ENCODE data around the gene KLK11.

DNA sequence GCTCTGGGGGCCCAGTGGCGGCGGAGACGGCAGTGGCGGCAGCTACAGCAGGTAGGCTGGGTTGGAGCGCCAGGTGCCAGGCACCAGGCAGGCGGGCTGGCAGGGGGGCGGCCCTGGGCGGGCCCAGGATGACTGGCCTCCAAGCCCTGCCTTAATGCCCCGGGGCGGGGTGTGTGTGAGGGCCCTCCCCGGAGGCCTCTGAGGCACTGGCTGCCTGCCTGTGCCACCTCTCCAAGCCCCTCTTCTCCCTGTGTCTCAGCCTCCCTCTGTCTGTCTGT is at the start of gene KLK11:
- TF ChIP-seq EZH2 (IDR thresholded peaks at IDR 0.05; ENCODE audit: borderline replicate concordance, low read depth, low read length, severe bottlenecking), result no peak
- TF ChIP-seq, protein P1, sequence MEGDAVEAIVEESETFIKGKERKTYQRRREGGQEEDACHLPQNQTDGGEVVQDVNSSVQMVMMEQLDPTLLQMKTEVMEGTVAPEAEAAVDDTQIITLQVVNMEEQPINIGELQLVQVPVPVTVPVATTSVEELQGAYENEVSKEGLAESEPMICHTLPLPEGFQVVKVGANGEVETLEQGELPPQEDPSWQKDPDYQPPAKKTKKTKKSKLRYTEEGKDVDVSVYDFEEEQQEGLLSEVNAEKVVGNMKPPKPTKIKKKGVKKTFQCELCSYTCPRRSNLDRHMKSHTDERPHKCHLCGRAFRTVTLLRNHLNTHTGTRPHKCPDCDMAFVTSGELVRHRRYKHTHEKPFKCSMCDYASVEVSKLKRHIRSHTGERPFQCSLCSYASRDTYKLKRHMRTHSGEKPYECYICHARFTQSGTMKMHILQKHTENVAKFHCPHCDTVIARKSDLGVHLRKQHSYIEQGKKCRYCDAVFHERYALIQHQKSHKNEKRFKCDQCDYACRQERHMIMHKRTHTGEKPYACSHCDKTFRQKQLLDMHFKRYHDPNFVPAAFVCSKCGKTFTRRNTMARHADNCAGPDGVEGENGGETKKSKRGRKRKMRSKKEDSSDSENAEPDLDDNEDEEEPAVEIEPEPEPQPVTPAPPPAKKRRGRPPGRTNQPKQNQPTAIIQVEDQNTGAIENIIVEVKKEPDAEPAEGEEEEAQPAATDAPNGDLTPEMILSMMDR (IDR thresholded peaks at IDR 0.05; ENCODE audit: borderline replicate concordance, extremely low read depth, low read length, poor library complexity, severe bottlenecking), result no peak
